Peyer's patch (tissue), 4 donors: ENCODE measurements around the gene CRK.

ENCODE experiments used
- CTCF ChIP-seq, 6 experiments: fragments of 450-650 bp in 4 of 6; fragments of 200-600 bp in 2 of 6; sonication (generic) in 1 of 6; IDR thresholded peaks; one replicate each; pipeline ENCODE4 v1.5.1; 2017 to 2019; ENCODE audit warnings: antibody characterized with exemption in 6 of 6, mild to moderate bottlenecking in 3 of 6, moderate library complexity in 1 of 6
- POLR2A ChIP-seq, 2 donors: fragments of 450-650 bp; IDR thresholded peaks; one replicate each; pipeline ENCODE4 v1.5.1; 2017; ENCODE audit warnings: antibody characterized with exemption in 2 of 2, mild to moderate bottlenecking in 2 of 2, moderate library complexity in 2 of 2

- TF ChIP-seq POLR2A (IDR thresholded peaks at IDR 0.05) (no peak), CTCF (IDR thresholded peaks at IDR 0.05) (no peak)
Observed at GRCh38 chr17:1471911-1472821, 16.1 kb upstream of the CRK start.
